CD4-positive, alpha-beta T cell treated with Interleukin-21 for 1 hour (primary cell): ENCODE data around the gene ITSN1.
"Not testable (repeated sequence)": the region's sequence is repeated elsewhere in the genome, so short reads cannot be mapped to it uniquely, and the experiment has no call there.

Experiments
- DNase-seq: peaks from one replicate; pipeline ENCODE4 v3.0.0-alpha.2; 2020

ITSN1 gene

GRCh38 chr21:33684068-33684467 lies 41.8 kb downstream of the ITSN1 start:
- DNase-seq: no peak

GRCh38 chr21:33684923-33685560 lies 42.7 kb downstream of the ITSN1 start:
- DNase-seq: no peak

- no peak for DNase-seq
Measured at GRCh38 chr21:33685613-33686197, 43.4 kb downstream of the ITSN1 start.

- no peak for DNase-seq
Measured at GRCh38 chr21:33686386-33686785, 44.1 kb downstream of the ITSN1 start.

GRCh38 chr21:33687634-33688033 lies 45.3 kb downstream of the ITSN1 start:
- no peak for DNase-seq

GRCh38 chr21:33688353-33688752 lies 46.1 kb downstream of the ITSN1 start:
- no peak for DNase-seq

GRCh38 chr21:33690874-33691273 lies 48.6 kb downstream of the ITSN1 start:
- no peak for DNase-seq

GRCh38 chr21:33691945-33692603 lies 49.8 kb downstream of the ITSN1 start:
- no peak for DNase-seq

GRCh38 chr21:33695813-33696212 lies 53.5 kb downstream of the ITSN1 start:
- no peak for DNase-seq

GRCh38 chr21:33696465-33696864 lies 54.2 kb downstream of the ITSN1 start:
- DNase-seq: no peak

GRCh38 chr21:33698087-33698860 lies 56.0 kb downstream of the ITSN1 start:
- no peak for DNase-seq

- DNase-seq: no peak
Measured at GRCh38 chr21:33699277-33699676, 57.0 kb downstream of the ITSN1 start.

- DNase-seq: no peak
Measured at GRCh38 chr21:33700491-33700890, 58.2 kb downstream of the ITSN1 start.

- peak; percentile 4 for DNase-seq
Measured at GRCh38 chr21:33703750-33704606, 61.7 kb downstream of the ITSN1 start.

- DNase-seq: no peak
Measured at GRCh38 chr21:33707846-33708245, 65.5 kb downstream of the ITSN1 start.

GRCh38 chr21:33708874-33709273 lies 66.6 kb downstream of the ITSN1 start:
- DNase-seq: no peak

GRCh38 chr21:33712022-33712803 lies 69.9 kb downstream of the ITSN1 start:
- DNase-seq: no peak

- no peak for DNase-seq
Measured at GRCh38 chr21:33721081-33721480, 78.8 kb downstream of the ITSN1 start.

GRCh38 chr21:33729139-33729538 lies 86.8 kb downstream of the ITSN1 start:
- not testable (repeated sequence) for DNase-seq

GRCh38 chr21:33729641-33730040 lies 87.3 kb downstream of the ITSN1 start:
- no peak for DNase-seq

GRCh38 chr21:33731447-33731846 lies 89.1 kb downstream of the ITSN1 start:
- no peak for DNase-seq

- DNase-seq: no peak
Measured at GRCh38 chr21:33732038-33732437, 89.7 kb downstream of the ITSN1 start.
